Ecto neural progenitor cell (in vitro differentiated cells): ENCODE measurements around the gene GEN1.

Source experiments
- DNase-seq: peaks from one replicate; pipeline ENCODE4 v3.0.0-alpha.2; 2018; ENCODE audit warnings: low spot score

The GEN1 gene

GRCh38 chr2:17752892-17753802, 791 bp upstream of the GEN1 start:
- DNase-seq = peak; percentile 77

- DNase-seq = no peak
Measured at GRCh38 chr2:17754773-17755425, 961 bp downstream of the GEN1 start.

GRCh38 chr2:17756668-17757067, 2.7 kb downstream of the GEN1 start:
- no peak for DNase-seq

- DNase-seq = no peak
Measured at GRCh38 chr2:17757321-17757720, 3.4 kb downstream of the GEN1 start.

- no peak for DNase-seq
Measured at GRCh38 chr2:17758118-17758517, 4.2 kb downstream of the GEN1 start.

- no peak for DNase-seq
Measured at GRCh38 chr2:17759805-17760204, 5.9 kb downstream of the GEN1 start.

GRCh38 chr2:17762451-17762850, 8.5 kb downstream of the GEN1 start:
- DNase-seq = no peak

GRCh38 chr2:17763641-17764333, 9.8 kb downstream of the GEN1 start:
- no peak for DNase-seq

- DNase-seq = no peak
Measured at GRCh38 chr2:17765398-17765797, 11.5 kb downstream of the GEN1 start.

GRCh38 chr2:17768894-17769293, 15.0 kb downstream of the GEN1 start:
- no peak for DNase-seq

GRCh38 chr2:17771956-17772355, 18.0 kb downstream of the GEN1 start:
- no peak for DNase-seq

- no peak for DNase-seq
Measured at GRCh38 chr2:17772532-17772931, 18.6 kb downstream of the GEN1 start.

GRCh38 chr2:17780546-17780945, 26.6 kb downstream of the GEN1 start:
- DNase-seq = no peak

GRCh38 chr2:17781482-17781881, 27.5 kb downstream of the GEN1 start:
- no peak for DNase-seq

- no peak for DNase-seq
Measured at GRCh38 chr2:17786727-17787126, 32.8 kb downstream of the GEN1 start.

GRCh38 chr2:17788773-17789172, 34.8 kb downstream of the GEN1 start:
- no peak for DNase-seq

GRCh38 chr2:17790536-17790935, 36.6 kb downstream of the GEN1 start:
- DNase-seq = no peak

GRCh38 chr2:17791121-17791816, 37.3 kb downstream of the GEN1 start:
- no peak for DNase-seq

- DNase-seq = no peak
Measured at GRCh38 chr2:17791817-17792130, 37.8 kb downstream of the GEN1 start.

GRCh38 chr2:17792515-17792914, 38.6 kb downstream of the GEN1 start:
- no peak for DNase-seq

- DNase-seq = no peak
Measured at GRCh38 chr2:17793296-17793695, 39.4 kb downstream of the GEN1 start.

GRCh38 chr2:17793803-17794354, 39.9 kb downstream of the GEN1 start:
- no peak for DNase-seq
